Central memory CD8-positive, alpha-beta T cell (primary cell): ENCODE data around the gene RAB22A.

Experiments
- ATAC-seq: fragments of 150-1000 bp; cut with Tn5 transposase; replicated peaks from 2 replicates; pipeline ENCODE4 v1.10.0; 2022; ENCODE audit warnings: mild to moderate bottlenecking, moderate FRiP score, moderate number of reproducible peaks; ENCODE audit not compliant: poor library complexity, severe bottlenecking; ENCODE audit errors: extremely low read depth
- DNase-seq, 2 donors: peaks; one replicate each; pipeline ENCODE4 v3.0.0; 2021; ENCODE audit warnings: low spot score in 2 of 2
- H3K27ac Mint-ChIP-seq: one replicate; pipeline ENCODE4 v1.8.0; 2022; ENCODE audit warnings: low read depth, mild to moderate bottlenecking, moderate library complexity, mixed read lengths
- H3K27me3 Mint-ChIP-seq: one replicate; pipeline ENCODE4 v1.8.0; 2022; ENCODE audit warnings: mixed read lengths
- H3K36me3 Mint-ChIP-seq: one replicate; pipeline ENCODE4 v1.8.0; 2022; ENCODE audit warnings: mild to moderate bottlenecking, moderate library complexity, mixed read lengths; ENCODE audit not compliant: insufficient read depth
- H3K4me1 Mint-ChIP-seq: one replicate; pipeline ENCODE4 v1.8.0; 2022; ENCODE audit warnings: mixed read lengths
- H3K4me3 Mint-ChIP-seq: one replicate; pipeline ENCODE4 v1.8.0; 2022; ENCODE audit warnings: mild to moderate bottlenecking, moderate library complexity, mixed read lengths
- H3K9me3 Mint-ChIP-seq: one replicate; pipeline ENCODE4 v1.8.0; 2022; ENCODE audit warnings: mixed read lengths

RAB22A gene

DNA sequence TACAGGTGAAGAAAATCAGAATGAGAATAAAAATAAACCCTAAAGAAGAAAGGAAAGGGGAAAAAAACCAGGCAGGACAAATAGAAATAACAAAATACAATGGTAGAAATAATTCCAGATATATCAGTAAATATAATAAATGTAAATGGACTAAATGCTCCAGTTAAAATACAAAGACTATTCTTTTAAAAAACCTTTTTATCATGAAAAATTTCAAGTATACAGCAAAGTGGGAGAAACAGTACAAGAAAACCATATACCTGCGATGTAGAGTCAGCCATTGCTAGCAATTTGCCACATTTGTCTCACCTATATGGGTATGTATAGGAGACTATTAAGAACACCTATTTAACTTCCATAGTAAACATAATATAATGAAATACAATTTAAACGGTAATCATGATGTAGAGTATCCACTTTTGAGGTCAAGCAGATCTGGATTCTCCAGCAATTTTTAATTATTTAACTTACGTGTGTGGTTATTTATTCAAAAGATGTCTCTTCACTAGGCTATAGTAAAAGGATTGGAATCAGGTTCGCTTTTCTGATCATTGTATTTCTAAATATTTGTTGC is 78.6 kb downstream of the RAB22A start:
- H3K4me1 Mint-ChIP-seq = peaks cover 35% of the 10 kb centered on the region
- peaks cover 13% of the 10 kb centered on the region for H3K36me3 Mint-ChIP-seq
- H3K27ac Mint-ChIP-seq = peak overlapping the region; percentile 94
- no peak overlapping the region for H3K4me3 Mint-ChIP-seq
- DNase-seq (no peak), ATAC-seq (no peak)
- H3K9me3 Mint-ChIP-seq = no peaks in the 10 kb centered on the region
- peaks cover 24% of the 10 kb centered on the region for H3K27me3 Mint-ChIP-seq

DNA sequence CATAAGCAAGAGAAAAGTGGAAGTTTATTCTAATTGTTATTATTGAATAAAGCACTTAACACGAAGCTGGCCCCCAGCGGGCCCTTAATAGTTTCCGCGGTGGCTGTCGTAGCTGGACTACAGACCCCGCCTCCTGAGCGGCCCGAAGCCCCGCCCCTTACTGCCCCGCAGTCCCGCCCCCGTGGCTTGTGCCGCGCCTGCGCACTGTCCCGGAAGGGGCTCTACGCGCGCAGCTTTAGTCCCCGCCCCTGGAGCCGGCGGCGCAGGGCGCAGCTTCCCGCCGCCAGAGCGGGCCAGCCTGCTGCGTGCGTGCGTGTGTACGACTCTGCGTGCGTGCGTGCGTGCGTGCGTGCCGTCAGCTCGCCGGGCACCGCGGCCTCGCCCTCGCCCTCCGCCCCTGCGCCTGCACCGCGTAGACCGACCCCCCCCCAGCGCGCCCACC is 79.4 kb downstream of the RAB22A start, which contains the start of gene VAPB:
TSS of gene VAPB (plus strand) at position 348 of the 442 bp plus-strand sequence. CDS start 231 bp downstream, outside the sequence.
- Mint-ChIP-seq H3K27me3 (peaks cover 16% of the 10 kb centered on the region), H3K27ac (peak within 1 kb of the TSS; percentile 94), H3K9me3 (no peaks in the 10 kb centered on the region), H3K4me3 (peak within 1 kb of the TSS; percentile 86), H3K4me1 (peaks cover 43% of the 10 kb centered on the region), H3K36me3 (peaks cover 13% of the 10 kb centered on the region)
- ATAC-seq (peak; percentile 98), DNase-seq (peak; percentile 97)

DNA sequence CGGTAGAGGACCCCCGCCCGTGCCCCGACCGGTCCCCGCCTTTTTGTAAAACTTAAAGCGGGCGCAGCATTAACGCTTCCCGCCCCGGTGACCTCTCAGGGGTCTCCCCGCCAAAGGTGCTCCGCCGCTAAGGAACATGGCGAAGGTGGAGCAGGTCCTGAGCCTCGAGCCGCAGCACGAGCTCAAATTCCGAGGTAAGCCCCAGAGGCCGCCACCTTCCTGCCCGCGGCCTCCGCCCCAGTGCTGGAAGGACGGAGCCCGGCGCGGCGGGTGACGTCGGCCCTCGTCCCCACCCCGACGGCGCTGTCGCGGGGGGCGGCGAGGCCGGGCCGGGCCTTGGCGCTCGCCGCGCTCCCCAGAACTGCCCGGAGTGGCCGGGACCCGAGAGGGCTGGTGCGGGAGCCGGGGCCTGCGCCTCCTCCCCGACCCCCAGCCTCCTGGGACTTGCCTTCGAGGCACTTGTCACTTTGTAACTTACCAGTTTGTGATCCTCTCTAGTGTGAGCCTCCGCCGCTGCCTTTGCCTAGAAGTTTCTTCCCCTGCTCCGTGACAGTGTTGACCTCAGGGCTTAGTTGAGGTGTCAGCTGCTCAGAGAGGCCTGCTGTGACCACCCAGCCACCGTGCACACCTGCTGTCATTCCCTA is 79.9 kb downstream of the RAB22A start:
- Mint-ChIP-seq H3K4me1 (peaks cover 48% of the 10 kb centered on the region), H3K27ac (peak overlapping the region; percentile 94), H3K9me3 (no peaks in the 10 kb centered on the region), H3K36me3 (peaks cover 13% of the 10 kb centered on the region), H3K27me3 (peaks cover 10% of the 10 kb centered on the region), H3K4me3 (peak overlapping the region; percentile 86)
- DNase-seq = peak in 1 of 2 donors; percentile 36
- ATAC-seq = peak; percentile 47

DNA sequence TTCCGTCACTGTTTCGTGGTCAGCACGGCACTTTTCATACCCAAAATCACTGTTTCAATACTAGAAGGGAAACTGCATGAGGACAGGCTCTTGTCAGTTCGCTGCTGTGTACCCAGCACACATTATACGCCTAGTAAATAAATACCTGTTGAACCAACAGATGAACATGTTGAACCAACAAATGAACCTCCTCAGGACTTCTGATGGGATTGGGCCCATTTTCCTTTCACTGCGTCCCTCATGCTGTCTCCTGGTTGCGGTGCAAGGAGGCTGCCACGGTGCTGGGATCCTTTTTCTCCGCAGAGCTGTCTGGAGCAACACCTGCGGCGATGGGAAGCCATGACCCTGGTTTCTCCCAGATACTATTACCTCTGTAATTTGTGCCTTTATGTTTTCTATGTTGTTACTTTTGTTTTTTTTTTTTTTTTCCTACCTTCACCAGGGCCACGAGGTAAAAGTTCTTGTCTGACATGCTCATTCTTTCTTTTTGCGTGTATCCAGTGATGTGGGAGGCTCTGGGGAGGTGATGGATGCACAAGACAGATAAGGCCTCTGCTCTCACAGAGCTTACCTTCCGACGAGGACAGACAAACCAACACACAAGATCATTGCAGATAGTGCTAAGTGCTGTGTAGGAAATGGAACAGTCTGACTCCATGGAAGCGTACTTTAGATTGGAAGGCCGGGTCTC is 80.6 kb downstream of the RAB22A start:
- Mint-ChIP-seq H3K27ac (peak overlapping the region; percentile 94), H3K4me3 (peak overlapping the region; percentile 86), H3K36me3 (peaks cover 13% of the 10 kb centered on the region), H3K9me3 (no peaks in the 10 kb centered on the region), H3K4me1 (peaks cover 48% of the 10 kb centered on the region), H3K27me3 (peaks cover 4% of the 10 kb centered on the region)
- ATAC-seq (no peak), DNase-seq (no peak)

DNA sequence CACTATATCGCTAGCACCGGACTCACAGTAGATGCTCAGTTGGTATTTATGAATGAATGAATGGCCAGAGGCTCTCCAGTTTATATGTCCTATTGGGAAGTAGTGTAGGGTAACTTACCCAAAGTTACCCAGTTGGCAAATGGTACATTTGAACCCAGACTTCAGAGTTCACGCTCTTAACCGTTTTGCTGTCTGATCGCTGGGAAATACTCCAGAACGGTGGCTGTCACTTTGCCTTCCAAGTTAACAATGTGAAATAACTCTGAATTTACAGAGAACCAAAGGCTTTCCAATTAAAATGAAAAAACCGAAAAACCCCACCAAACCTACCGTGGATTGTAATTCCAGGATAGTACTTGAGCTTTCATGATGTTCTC is 81.1 kb downstream of the RAB22A start:
- H3K4me1 Mint-ChIP-seq = peaks cover 48% of the 10 kb centered on the region

DNA sequence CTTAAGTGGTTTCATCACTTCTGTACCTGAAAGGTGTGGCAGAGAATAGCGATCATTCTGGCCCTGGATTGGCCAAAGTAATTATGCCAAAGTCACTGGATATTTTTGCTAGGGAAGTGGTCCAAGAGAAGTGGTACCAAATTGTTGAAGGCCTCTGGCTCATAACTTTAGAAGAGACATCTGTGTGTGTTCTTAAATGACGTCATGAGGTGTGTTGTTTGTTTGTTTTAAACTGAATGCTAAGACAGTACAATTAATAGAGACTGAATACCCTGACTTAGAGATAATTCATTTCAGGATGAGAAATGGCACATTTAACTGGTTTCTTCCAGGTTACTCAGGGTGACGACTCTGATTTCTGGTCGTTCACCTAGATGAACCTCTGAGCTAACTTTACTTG is 82.8 kb downstream of the RAB22A start:
- H3K4me3 Mint-ChIP-seq = no peak overlapping the region
- peaks cover 57% of the 10 kb centered on the region for H3K4me1 Mint-ChIP-seq
- ATAC-seq = no peak
- peaks cover 13% of the 10 kb centered on the region for H3K36me3 Mint-ChIP-seq
- peak overlapping the region; percentile 46 for H3K27ac Mint-ChIP-seq
- DNase-seq = no peak
- H3K27me3 Mint-ChIP-seq = no peaks in the 10 kb centered on the region
- no peaks in the 10 kb centered on the region for H3K9me3 Mint-ChIP-seq

More for the DNA sequence above, 81.1 kb downstream of the RAB22A start:
- ATAC-seq (no peak), DNase-seq (no peak)
- H3K36me3 Mint-ChIP-seq = peaks cover 13% of the 10 kb centered on the region
- H3K27ac Mint-ChIP-seq = peak overlapping the region; percentile 94
- H3K9me3 Mint-ChIP-seq = no peaks in the 10 kb centered on the region
- no peaks in the 10 kb centered on the region for H3K27me3 Mint-ChIP-seq
- peak overlapping the region; percentile 86 for H3K4me3 Mint-ChIP-seq

DNA sequence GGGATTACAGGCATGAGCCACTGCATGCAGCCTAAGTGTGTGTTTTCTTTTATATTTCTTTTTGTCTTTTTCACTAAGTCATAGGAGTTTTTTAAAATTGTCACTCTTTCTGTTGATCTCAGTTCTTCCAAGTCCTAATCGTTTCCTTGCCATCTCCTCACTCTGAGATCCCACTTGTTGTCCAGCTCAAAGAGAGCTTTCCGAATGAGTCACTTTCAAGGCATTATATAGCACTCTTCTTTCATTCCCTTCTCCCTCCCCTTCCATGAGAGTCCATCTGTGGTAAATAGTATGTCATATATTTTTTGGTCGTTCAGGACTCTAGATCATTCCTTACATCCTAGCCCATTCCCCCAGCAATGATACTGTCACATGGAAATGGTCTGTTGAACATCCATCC is 83.8 kb downstream of the RAB22A start:
- H3K4me1 Mint-ChIP-seq = peaks cover 67% of the 10 kb centered on the region

DNA sequence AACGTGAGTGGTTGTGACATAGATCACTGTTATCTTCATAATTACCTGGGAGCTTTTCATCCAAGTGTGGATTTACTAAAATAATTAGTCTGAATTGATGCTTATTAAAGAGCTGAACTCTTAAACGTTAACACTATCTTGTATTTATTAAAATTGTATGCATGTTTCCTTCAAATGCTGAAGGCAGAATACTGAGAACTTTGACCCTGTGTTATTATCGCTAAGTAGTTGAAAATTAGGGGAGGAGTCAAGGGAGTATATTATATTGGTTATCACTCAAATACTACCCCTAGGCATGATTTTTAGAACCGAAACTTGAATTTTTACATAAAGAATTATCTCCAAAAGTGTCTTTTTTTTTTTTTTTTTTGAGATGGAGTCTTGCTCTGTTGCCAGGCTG is 85.3 kb downstream of the RAB22A start:
- Mint-ChIP-seq H3K9me3 (no peaks in the 10 kb centered on the region), H3K4me3 (no peak overlapping the region), H3K27me3 (no peaks in the 10 kb centered on the region), H3K27ac (no peak overlapping the region), H3K36me3 (peaks cover 13% of the 10 kb centered on the region), H3K4me1 (peaks cover 76% of the 10 kb centered on the region)
- DNase-seq (no peak), ATAC-seq (no peak)

More for the DNA sequence above, 83.8 kb downstream of the RAB22A start:
- ATAC-seq = no peak
- H3K27ac Mint-ChIP-seq = no peak overlapping the region
- no peak for DNase-seq
- H3K4me3 Mint-ChIP-seq = peak overlapping the region; percentile 4
- H3K27me3 Mint-ChIP-seq = no peaks in the 10 kb centered on the region
- peaks cover 13% of the 10 kb centered on the region for H3K36me3 Mint-ChIP-seq
- H3K9me3 Mint-ChIP-seq = no peaks in the 10 kb centered on the region

DNA sequence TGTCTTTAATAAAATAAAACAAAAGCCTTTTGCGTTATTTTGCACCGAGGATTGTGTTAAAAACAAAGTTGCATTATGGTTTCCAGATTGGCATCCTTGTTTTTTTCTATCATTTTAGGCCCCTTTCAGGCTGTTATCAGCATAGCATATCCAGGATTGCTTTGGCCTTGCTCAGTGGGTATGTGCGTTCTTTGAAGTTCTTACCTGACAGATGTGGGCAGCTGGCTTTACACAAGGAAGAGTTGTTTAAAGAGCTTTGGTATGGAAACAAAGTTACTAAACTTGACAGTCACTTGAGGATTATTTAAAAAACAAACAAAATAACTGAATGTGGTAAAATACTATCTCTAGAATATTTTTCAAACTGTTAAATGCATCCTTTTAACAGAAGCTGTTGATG is 86.1 kb downstream of the RAB22A start:
- Mint-ChIP-seq H3K27ac (no peak overlapping the region), H3K4me3 (no peak overlapping the region), H3K9me3 (no peaks in the 10 kb centered on the region), H3K27me3 (no peaks in the 10 kb centered on the region), H3K36me3 (peaks cover 7% of the 10 kb centered on the region), H3K4me1 (peaks cover 74% of the 10 kb centered on the region)
- DNase-seq (no peak), ATAC-seq (no peak)

DNA sequence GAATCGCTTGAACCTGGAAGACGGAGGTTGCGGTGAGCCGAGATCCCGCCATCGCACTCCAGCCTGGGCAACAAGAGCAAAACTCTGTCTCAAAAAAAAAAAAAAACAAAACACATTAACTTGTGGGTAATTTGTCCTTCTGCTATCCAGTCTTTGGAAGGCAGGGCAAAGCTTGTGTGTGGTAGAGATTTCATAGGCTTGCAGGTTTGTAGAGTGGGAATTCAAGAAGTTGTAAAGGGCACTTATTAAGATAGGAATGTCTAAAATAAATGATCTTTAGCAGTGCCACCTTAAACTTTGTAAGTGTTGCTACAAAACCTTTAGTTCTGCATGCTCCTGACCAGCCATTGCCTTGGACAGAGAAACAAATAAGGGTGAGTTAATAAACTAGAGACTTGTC is 87.9 kb downstream of the RAB22A start:
- H3K9me3 Mint-ChIP-seq = no peaks in the 10 kb centered on the region
- no peak for ATAC-seq
- peaks cover 58% of the 10 kb centered on the region for H3K4me1 Mint-ChIP-seq
- H3K36me3 Mint-ChIP-seq = peaks cover 2% of the 10 kb centered on the region
- H3K4me3 Mint-ChIP-seq = no peak overlapping the region
- H3K27me3 Mint-ChIP-seq = no peaks in the 10 kb centered on the region
- no peak for DNase-seq
- H3K27ac Mint-ChIP-seq = no peak overlapping the region

DNA sequence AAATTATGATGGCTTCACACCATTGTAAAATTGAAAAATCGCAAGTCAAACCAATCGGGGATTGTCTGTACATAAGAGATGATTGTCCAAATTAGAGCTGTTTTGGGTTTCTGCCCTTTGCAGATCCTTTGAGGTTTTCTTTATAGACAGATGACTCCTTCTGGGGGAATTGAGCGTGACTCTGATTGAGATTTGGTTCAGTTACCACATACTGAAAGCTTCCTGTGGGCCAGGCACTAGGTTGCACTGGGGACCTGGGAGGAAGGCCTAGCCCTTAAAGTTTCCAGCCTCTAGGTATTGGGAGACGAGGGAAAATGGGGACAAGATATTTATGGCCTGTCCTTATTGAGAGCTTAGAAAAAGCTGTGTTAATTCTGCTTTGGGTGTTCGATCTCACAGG is 88.7 kb downstream of the RAB22A start:
- Mint-ChIP-seq H3K9me3 (no peaks in the 10 kb centered on the region), H3K27ac (peak overlapping the region; percentile 68), H3K4me3 (no peak overlapping the region), H3K4me1 (peaks cover 50% of the 10 kb centered on the region), H3K36me3 (peaks cover 2% of the 10 kb centered on the region), H3K27me3 (no peaks in the 10 kb centered on the region)
- DNase-seq (no peak), ATAC-seq (no peak)

DNA sequence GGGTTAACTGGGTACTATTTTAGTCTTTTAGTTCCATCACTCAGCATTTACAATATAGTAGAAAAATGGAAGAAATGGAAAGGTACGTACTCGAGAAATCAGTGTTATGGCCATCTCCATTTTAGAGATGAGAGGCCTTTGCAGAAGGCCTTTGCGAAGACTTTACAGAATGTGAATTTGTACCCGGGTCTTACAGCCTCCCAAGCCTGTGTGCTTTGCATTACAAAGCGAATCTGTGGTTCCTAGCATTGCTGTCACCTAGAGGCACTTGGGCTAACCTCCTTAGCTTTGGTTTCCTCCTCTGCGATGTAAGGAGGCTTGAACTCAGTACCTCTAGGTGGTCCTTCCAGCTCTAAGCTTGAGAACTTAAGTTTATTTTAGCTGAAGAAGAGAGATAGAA is 90.4 kb downstream of the RAB22A start:
- Mint-ChIP-seq H3K36me3 (peaks cover 2% of the 10 kb centered on the region), H3K9me3 (no peaks in the 10 kb centered on the region), H3K4me1 (peaks cover 39% of the 10 kb centered on the region), H3K4me3 (no peak overlapping the region), H3K27ac (no peak overlapping the region), H3K27me3 (no peaks in the 10 kb centered on the region)
- DNase-seq = no peak
- ATAC-seq = no peak

DNA sequence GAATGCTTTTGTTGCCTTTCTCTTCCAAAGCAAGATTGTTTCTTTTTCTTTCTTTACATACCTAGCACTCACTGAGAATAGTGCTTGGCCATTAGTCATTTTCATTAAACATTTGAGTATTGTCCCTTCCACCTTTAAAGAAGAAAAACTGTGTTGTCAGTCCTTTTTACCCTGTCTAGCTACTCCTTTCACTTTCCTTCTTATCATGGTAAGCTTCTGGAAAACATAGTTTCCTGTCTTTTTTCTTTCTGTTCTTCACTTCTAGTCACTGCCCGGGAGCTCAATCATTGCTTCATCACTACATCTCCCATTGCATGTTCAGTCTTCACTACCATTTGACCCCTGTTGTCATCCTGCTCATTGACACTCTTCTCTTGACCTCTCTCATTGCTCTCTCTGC is 91.6 kb downstream of the RAB22A start:
- ATAC-seq = no peak
- peaks cover 2% of the 10 kb centered on the region for H3K36me3 Mint-ChIP-seq
- no peak overlapping the region for H3K4me3 Mint-ChIP-seq
- no peaks in the 10 kb centered on the region for H3K27me3 Mint-ChIP-seq
- peaks cover 36% of the 10 kb centered on the region for H3K4me1 Mint-ChIP-seq
- H3K9me3 Mint-ChIP-seq = no peaks in the 10 kb centered on the region
- no peak for DNase-seq
- H3K27ac Mint-ChIP-seq = no peak overlapping the region
